AG08396 (cell line): ENCODE data around the gene OLIG2.
A peak's percentile ranks its signal among the peaks of the same experiment; 100 is the strongest.

Experiments
- DNase-seq: peaks from one replicate; pipeline ENCODE4 v3.0.0; 2012; ENCODE audit warnings: low spot score, mixed read lengths

The OLIG2 gene

DNA sequence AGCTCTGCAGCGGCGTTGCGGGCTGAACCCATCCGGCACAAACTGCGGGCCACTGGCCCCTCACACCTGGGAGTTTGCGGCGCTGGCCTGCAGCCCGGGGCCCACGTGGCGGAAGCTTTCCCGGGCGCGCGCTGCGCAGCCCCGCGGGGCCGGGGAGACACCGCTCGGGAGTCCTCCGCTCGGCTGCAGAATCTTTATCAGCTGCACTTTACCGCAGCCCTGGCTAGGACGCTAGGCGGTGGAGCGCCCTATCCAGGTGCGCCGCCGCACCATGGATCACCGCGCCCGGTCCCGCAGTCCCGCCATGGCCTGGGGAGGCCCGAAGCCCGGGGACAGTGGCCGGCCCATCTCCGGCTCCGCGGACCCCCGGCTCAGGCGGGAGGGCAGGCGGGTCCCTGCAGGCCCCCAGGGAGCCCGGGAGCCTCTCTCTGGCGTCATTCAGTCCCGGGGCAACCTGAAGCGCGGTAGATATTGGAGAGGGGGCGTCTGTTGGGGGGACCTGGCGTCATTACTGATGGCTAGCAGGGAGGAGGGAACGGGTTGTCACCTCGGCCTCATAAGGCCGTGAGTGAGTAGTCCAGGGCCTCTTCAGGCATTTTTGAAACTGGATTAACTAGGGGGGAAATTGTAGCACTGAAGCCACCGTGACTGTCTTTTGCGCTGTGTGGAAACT lies 5.7 kb upstream of the OLIG2 start:
- DNase-seq: peak; percentile 13

DNA sequence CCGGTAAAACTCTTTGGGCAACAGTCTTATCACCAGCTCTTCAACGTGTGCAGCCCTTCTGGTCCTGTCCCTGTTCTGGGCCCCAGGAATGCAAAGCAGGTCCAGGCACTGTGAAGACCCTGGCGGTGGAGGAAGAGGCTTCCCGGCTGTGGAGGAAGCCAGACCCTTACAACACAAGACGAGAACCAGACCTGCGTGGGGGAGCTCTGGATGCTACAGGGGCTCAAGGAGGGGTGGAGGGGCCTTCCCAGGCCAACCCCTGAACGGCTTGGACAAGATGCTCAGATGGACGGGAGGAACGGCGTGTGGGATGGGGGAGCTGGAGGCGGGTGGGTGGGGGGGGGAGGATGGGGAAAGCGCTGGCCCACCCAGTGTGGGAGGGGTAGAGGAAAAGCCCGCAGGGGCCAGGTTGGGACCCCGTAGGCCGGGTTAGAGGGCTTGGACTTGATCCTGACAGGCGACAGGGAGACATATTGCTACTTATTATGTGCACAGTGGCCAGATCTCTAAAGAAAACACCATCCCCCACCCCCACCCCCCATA lies 5.1 kb upstream of the OLIG2 start:
- peak; percentile 11 for DNase-seq

DNA sequence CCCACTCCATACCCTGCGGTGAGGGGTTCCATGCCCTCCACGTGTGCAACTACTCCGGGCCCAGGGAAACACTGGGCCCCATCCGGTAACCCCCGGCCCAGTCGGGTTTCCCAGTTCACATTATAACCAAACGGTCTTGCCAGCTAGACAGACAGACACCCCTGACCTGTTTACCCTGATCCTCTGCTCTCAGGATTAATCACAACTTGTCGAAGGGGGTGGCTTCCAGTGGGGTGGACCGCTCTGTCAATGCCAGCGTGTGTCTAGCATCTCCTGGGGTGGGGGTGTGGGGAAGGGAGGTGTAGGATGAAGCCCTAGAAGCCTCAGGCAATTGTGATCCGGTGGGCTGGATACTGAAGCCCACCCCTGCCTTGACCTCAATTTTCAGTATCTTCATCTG lies 4.6 kb upstream of the OLIG2 start:
- peak; percentile 10 for DNase-seq

DNA sequence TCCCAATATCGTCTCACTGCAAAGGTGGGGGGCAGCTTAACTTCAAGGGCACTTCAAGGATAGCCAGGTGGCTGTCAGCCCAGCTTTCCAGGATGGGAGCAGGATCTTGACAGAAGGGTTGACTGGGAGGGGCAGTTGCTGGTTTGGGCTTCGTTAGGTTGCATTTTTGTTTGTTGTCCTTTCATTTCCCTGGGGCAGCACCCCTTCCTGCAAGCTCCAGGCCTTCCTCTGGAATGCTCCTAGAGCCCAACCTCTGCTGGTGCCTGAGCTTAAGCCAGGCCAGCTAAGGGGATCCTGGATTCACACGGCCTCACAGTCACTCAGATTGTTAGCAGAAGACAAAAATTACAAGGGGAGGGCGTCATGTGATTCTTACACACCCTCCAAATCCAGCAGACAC lies 4.1 kb upstream of the OLIG2 start:
- DNase-seq: peak; percentile 12

DNA sequence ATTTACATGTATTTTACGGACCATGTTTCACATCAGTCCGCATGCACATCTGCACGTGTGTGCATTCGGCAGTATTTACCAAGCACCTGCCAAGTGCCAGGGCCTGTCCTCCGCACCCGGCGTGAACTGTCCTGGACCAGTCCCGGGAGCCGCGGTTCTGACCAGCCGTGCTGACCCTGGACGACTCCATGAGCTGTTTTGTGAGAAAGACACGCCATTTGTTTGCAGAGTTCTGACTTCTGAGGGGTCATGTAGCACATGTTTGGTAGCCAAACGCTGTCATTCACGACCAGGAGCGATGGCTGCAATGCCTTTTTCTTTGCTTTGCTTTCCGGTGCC lies 3.3 kb upstream of the OLIG2 start:
- peak; percentile 19 for DNase-seq

DNA sequence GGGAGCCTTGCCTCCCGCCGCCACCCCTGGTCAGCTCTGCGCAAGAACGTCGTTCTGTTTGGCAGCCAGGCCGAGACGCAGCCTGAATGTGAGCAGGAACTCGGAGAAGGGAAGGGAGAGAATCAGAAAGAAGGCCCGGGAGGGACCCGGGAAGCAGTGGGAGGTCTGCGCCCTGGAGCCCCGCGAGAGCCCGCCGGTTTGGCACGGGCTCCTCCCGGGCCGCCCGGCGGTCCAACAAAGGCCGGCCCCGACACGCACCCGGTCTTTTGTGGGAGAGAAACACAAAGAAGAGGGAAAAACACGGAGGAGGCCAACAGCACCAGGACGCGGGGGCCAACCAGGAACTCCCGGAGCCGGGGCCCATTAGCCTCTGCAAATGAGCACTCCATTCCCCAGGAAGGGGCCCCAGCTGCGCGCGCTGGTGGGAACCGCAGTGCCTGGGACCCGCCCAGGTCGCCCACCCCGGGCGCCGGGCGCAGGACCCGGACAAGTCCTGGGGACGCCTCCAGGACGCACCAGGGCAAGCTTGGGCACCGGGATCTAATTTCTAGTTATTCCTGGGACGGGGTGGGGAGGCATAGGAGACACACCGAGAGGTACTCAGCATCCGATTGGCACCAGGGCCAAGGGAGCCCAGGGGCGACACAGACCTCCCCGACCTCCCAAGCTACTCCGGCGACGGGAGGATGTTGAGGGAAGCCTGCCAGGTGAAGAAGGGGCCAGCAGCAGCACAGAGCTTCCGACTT lies 2.7 kb upstream of the OLIG2 start:
- DNase-seq: peak; percentile 24

DNA sequence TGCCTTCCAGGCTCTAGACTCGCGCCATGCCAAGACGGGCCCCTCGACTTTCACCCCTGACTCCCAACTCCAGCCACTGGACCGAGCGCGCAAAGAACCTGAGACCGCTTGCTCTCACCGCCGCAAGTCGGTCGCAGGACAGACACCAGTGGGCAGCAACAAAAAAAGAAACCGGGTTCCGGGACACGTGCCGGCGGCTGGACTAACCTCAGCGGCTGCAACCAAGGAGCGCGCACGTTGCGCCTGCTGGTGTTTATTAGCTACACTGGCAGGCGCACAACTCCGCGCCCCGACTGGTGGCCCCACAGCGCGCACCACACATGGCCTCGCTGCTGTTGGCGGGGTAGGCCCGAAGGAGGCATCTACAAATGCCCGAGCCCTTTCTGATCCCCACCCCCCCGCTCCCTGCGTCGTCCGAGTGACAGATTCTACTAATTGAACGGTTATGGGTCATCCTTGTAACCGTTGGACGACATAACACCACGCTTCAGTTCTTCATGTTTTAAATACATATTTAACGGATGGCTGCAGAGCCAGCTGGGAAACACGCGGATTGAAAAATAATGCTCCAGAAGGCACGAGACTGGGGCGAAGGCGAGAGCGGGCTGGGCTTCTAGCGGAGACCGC lies 2.0 kb upstream of the OLIG2 start:
- DNase-seq: no peak

DNA sequence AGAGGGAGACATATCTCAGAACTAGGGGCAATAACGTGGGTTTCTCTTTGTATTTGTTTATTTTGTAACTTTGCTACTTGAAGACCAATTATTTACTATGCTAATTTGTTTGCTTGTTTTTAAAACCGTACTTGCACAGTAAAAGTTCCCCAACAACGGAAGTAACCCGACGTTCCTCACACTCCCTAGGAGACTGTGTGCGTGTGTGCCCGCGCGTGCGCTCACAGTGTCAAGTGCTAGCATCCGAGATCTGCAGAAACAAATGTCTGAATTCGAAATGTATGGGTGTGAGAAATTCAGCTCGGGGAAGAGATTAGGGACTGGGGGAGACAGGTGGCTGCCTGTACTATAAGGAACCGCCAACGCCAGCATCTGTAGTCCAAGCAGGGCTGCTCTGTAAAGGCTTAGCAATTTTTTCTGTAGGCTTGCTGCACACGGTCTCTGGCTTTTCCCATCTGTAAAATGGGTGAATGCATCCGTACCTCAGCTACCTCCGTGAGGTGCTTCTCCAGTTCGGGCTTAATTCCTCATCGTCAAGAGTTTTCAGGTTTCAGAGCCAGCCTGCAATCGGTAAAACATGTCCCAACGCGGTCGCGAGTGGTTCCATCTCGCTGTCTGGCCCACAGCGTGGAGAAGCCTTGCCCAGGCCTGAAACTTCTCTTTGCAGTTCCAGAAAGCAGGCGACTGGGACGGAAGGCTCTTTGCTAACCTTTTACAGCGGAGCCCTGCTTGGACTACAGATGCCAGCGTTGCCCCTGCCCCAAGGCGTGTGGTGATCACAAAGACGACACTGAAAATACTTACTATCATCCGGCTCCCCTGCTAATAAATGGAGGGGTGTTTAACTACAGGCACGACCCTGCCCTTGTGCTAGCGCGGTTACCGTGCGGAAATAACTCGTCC lies 1.3 kb upstream of the OLIG2 start:
- peak; percentile 18 for DNase-seq

DNA sequence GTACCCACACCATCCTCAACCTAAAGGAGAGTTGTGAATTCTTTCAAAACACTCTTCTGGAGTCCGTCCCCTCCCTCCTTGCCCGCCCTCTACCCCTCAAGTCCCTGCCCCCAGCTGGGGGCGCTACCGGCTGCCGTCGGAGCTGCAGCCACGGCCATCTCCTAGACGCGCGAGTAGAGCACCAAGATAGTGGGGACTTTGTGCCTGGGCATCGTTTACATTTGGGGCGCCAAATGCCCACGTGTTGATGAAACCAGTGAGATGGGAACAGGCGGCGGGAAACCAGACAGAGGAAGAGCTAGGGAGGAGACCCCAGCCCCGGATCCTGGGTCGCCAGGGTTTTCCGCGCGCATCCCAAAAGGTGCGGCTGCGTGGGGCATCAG lies 638 bp upstream of the OLIG2 start:
- no peak for DNase-seq

DNA sequence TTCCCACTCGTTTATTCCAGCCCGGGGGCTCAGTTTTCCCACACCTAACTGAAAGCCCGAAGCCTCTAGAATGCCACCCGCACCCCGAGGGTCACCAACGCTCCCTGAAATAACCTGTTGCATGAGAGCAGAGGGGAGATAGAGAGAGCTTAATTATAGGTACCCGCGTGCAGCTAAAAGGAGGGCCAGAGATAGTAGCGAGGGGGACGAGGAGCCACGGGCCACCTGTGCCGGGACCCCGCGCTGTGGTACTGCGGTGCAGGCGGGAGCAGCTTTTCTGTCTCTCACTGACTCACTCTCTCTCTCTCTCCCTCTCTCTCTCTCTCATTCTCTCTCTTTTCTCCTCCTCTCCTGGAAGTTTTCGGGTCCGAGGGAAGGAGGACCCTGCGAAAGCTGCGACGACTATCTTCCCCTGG lies 716 bp downstream of the OLIG2 start:
- DNase-seq: peak; percentile 11

DNA sequence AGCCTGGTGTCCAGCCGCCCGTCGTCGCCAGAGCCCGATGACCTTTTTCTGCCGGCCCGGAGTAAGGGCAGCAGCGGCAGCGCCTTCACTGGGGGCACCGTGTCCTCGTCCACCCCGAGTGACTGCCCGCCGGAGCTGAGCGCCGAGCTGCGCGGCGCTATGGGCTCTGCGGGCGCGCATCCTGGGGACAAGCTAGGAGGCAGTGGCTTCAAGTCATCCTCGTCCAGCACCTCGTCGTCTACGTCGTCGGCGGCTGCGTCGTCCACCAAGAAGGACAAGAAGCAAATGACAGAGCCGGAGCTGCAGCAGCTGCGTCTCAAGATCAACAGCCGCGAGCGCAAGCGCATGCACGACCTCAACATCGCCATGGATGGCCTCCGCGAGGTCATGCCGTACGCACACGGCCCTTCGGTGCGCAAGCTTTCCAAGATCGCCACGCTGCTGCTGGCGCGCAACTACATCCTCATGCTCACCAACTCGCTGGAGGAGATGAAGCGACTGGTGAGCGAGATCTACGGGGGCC lies 1.2 kb downstream of the OLIG2 start:
- DNase-seq: peak; percentile 39

DNA sequence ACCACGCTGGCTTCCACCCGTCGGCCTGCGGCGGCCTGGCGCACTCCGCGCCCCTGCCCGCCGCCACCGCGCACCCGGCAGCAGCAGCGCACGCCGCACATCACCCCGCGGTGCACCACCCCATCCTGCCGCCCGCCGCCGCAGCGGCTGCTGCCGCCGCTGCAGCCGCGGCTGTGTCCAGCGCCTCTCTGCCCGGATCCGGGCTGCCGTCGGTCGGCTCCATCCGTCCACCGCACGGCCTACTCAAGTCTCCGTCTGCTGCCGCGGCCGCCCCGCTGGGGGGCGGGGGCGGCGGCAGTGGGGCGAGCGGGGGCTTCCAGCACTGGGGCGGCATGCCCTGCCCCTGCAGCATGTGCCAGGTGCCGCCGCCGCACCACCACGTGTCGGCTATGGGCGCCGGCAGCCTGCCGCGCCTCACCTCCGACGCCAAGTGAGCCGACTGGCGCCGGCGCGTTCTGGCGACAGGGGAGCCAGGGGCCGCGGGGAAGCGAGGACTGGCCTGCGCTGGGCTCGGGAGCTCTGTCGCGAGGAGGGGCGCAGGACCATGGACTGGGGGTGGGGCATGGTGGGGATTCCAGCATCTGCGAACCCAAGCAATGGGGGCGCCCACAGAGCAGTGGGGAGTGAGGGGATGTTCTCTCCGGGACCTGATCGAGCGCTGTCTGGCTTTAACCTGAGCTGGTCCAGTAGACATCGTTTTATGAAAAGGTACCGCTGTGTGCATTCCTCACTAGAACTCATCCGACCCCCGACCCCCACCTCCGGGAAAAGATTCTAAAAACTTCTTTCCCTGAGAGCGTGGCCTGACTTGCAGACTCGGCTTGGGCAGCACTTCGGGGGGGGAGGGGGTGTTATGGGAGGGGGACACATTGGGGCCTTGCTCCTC lies 1.9 kb downstream of the OLIG2 start:
- peak; percentile 36 for DNase-seq

DNA sequence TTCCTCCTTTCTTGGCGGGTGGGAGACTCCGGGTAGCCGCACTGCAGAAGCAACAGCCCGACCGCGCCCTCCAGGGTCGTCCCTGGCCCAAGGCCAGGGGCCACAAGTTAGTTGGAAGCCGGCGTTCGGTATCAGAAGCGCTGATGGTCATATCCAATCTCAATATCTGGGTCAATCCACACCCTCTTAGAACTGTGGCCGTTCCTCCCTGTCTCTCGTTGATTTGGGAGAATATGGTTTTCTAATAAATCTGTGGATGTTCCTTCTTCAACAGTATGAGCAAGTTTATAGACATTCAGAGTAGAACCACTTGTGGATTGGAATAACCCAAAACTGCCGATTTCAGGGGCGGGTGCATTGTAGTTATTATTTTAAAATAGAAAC lies 2.5 kb downstream of the OLIG2 start:
- peak; percentile 16 for DNase-seq

DNA sequence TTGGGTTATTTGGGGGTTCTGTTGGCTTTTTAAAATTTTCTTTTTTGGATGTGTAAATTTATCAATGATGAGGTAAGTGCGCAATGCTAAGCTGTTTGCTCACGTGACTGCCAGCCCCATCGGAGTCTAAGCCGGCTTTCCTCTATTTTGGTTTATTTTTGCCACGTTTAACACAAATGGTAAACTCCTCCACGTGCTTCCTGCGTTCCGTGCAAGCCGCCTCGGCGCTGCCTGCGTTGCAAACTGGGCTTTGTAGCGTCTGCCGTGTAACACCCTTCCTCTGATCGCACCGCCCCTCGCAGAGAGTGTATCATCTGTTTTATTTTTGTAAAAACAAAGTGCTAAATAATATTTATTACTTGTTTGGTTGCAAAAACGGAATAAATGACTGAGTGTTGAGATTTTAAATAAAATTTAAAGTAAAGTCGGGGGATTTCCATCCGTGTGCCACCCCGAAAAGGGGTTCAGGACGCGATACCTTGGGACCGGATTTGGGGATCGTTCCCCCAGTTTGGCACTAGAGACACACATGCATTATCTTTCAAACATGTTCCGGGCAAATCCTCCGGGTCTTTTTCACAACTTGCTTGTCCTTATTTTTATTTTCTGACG lies 3.1 kb downstream of the OLIG2 start:
- DNase-seq: peak; percentile 14

DNA sequence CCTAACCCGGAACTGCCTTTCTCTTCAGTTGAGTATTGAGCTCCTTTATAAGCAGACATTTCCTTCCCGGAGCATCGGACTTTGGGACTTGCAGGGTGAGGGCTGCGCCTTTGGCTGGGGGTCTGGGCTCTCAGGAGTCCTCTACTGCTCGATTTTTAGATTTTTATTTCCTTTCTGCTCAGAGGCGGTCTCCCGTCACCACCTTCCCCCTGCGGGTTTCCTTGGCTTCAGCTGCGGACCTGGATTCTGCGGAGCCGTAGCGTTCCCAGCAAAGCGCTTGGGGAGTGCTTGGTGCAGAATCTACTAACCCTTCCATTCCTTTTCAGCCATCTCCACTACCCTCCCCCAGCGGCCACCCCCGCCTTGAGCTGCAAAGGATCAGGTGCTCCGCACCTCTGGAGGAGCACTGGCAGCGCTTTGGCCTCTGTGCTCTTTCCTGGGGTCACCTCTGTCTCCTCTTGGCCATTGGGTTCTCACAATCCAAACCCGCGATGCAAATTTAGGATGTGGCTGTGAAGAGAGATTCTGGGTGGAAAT lies 3.7 kb downstream of the OLIG2 start:
- DNase-seq: no peak

DNA sequence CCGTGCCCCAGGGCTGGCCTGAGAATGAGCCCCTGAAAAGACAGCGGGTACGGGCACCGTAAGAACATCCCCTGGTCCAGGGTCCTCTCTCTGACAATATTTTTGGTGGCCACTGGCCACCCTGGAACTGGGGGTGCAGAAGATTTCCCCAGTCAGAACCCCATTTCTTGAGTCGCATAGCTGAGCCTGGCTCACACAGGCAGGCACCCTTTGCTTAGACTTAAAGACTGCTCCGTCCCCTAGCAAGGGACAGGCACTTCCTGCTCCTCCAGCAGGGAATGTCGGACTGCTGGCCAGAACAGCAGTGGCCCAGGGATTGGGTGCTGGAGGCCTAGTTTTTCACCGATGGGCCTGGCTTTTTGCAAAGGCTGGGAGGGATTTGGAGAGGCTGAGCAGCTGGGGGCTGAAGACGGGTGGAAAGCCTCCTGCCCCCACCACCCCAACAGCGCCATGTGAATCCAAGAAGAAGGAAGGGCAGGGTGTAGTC lies 4.3 kb downstream of the OLIG2 start:
- DNase-seq: no peak

DNA sequence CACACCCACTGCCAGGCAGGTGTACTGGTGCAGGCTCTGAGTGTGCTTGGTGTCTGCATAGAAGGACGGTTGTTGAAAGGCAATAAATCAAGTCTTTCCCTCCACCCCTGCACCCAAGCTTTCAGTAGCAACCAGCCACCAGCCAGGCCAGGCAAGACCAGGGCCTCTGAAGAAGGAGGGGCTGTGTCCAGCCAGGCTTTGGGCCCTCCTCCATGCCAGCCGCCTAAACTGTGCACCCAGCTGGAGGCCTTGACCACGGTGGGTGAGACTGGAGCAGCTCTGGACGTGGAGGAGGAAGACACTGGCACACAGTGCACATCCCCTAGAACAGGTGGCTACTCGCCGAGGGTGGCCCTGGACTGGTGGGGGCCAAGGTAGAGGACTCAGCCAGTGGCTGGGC lies 4.9 kb downstream of the OLIG2 start:
- DNase-seq: no peak

DNA sequence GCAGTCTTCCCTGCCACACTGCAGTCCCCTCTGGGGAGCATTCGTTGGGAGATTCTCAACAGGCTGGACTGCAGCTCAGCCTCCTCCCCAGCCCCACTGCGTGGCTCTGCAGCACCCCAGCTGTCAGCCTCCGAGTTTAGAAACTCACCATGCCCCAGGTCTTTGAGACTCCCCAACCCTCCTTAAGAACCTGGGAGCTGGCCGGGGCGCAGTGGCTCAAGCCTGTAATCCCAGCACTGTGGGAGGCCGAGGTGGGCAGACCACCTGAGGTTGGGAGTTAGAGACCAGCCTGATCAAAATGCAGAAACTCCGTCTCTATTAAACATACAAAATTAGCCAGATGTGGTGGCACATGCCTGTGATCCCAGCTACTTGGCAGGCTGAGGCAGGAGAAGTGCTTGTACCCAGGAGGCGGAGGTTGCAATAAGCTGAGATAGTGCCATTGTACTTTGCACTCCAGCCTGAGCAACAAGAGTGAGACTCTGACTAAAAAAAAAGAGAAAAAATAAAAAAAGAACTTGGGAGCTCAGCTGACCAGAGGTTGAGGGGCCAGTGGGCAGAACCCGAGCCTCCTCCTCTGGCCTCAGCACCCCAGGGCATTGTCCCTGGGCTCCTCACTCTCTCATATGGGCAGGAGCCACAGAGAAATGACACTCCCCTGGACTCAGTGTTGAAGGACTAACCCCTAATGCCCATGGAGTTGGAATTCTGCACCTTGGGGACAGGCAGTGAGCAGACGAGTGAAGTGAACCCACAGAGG lies 5.6 kb downstream of the OLIG2 start:
- DNase-seq: no peak

DNA sequence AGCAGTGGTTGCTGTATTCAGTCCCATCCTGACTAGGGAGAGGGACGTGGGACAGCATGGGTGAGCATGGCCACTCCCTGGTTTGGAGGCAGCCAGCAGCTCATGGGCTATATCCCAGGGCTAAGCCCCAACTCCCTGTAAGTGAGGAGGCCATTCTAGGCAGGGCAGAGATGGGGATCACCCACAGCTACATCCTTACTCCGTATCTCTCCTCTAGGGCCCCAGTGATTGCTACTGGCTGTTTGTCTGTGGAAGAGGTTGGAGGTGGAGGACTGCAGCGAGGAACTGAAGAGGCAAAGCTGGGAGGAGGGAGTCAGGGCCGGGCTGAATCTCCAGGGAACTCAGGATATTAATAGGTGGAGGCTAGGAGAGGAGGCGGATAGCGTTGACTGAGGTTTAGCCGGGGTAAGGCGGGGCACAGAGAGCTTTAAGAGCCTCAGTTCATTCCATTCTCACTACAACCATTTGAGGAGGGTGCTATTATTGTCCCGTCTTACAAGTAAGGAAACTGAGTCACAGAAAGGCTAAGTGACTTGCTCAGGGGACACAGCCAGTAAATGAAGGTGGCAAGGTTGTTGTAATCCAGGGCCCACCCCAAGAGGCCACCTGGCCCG lies 6.8 kb downstream of the OLIG2 start:
- no peak for DNase-seq
